SJCRH30 (cell line): Measurements from ENCODE around the gene MGLL. TPM values are rescaled to one million over a fixed set of nuclear protein-coding genes. Genes with fewer than 3 reads are reported as not detected.

Source experiments
- DNase-seq, 2 experiments: peaks; one replicate each; pipeline ENCODE4 v3.0.0-alpha.2; 2015 to 2020
- H3K27ac ChIP-seq: fragments of 250-450 bp; sonication (Bioruptor Pico); 2 replicates; pipeline ENCODE4 v1.5.1; 2020; ENCODE audit warnings: mild to moderate bottlenecking, moderate library complexity
- H3K27me3 ChIP-seq: fragments of 250-450 bp; sonication (Bioruptor Pico); 2 replicates; pipeline ENCODE4 v1.5.1; 2020; ENCODE audit warnings: mild to moderate bottlenecking, moderate library complexity
- H3K36me3 ChIP-seq: fragments of 250-450 bp; sonication (Bioruptor Pico); 2 replicates; pipeline ENCODE4 v1.5.1; 2020; ENCODE audit warnings: mild to moderate bottlenecking, moderate library complexity
- H3K4me1 ChIP-seq: fragments of 250-450 bp; sonication (Bioruptor Pico); 2 replicates; pipeline ENCODE4 v1.5.1; 2020; ENCODE audit warnings: mild to moderate bottlenecking, moderate library complexity
- H3K4me3 ChIP-seq: fragments of 250-450 bp; sonication (Bioruptor Pico); 2 replicates; pipeline ENCODE4 v1.5.1; 2020; ENCODE audit warnings: mild to moderate bottlenecking, moderate library complexity
- H3K9me3 ChIP-seq: fragments of 250-450 bp; sonication (Bioruptor Pico); replicated peaks from 2 replicates; pipeline ENCODE4 v1.5.1; 2020; ENCODE audit warnings: mild to moderate bottlenecking, moderate library complexity
- total RNA-seq: library from RNA; depleted of rRNA; stranded (reverse); fragments of >200 nt; shearing (Covaris generic); gene quantifications from 2 replicates; pipeline ENCODE4 v1.2.3, GENCODE V29; 2014

Gene MGLL
- total RNA-seq, 1 experiment from 2014 or later: 41.7 TPM

GRCh38 chr3:127729556-127730056 is 92.7 kb downstream of the MGLL start:
- H3K27ac ChIP-seq: no peak overlapping the region
- H3K4me1 ChIP-seq: peaks cover 13% of the 10 kb centered on the region
- no peak overlapping the region for H3K4me3 ChIP-seq
- H3K9me3 ChIP-seq: no peaks in the 10 kb centered on the region
- H3K27me3 ChIP-seq: no peaks in the 10 kb centered on the region
- H3K36me3 ChIP-seq: no peaks in the 10 kb centered on the region; the same call in none of the 2 replicates
- DNase-seq: no peak

DNA sequence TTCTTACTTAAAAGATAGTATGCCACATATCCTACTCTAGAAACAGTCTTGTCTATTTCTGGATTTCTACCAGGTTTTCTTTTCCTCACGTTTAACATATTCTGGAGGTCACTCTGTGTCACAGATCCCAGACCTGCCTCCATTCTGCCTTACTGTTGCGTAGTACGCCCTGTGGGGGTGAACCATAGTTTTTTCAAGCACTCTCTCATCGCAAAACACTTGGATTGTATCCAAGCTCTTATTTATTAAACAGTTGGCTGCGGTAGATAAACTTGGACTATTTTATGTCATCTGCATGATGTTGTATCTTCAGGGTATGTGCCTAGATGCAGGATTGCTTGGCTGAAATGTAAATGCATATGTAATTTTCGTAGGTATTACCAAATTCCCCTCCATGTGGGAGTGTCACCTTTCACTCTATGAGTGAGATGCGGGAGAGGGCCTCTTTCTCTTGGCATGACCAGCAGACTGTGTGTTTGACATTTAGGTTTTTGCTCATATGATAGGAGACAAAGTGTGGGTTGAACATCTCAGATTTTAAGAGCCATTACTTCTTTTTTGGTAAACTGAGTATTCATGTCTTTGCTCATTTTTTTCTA is 93.8 kb downstream of the MGLL start:
- H3K4me1 ChIP-seq: peaks cover 8% of the 10 kb centered on the region
- no peak overlapping the region for H3K27ac ChIP-seq

DNA sequence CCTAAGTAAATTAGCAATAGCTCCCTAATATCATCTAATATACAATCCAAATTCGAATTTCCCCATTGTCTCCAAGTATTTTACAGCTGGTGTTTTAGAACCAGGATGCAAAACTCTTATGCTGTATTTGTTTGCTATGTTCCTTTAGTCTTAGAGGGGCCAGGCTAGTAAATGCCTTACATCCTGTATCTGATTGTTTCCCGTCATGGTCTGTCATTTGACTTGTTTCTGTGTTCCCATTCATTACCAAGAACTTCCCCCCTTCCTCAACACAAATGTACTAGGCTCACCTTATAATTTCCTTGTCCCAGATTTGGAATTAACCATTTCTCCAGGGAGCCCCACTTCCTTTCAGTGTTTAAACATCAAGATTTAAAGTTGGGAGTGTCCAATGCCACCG is 95.4 kb downstream of the MGLL start:
- Histone ChIP-seq H3K36me3 (peaks cover 3% of the 10 kb centered on the region), H3K4me1 (peaks cover 18% of the 10 kb centered on the region), H3K9me3 (peaks cover 6% of the 10 kb centered on the region; the same call in 1 of the 2 replicates), H3K27me3 (no peaks in the 10 kb centered on the region), H3K27ac (no peak overlapping the region), H3K4me3 (no peak overlapping the region)
- no peak for DNase-seq

More for the DNA sequence above, 93.8 kb downstream of the MGLL start:
- no peak for DNase-seq
- Histone ChIP-seq H3K4me3 (no peak overlapping the region), H3K9me3 (peaks cover 6% of the 10 kb centered on the region; the same call in 1 of the 2 replicates), H3K27me3 (no peaks in the 10 kb centered on the region), H3K36me3 (no peaks in the 10 kb centered on the region; the same call in none of the 2 replicates)

DNA sequence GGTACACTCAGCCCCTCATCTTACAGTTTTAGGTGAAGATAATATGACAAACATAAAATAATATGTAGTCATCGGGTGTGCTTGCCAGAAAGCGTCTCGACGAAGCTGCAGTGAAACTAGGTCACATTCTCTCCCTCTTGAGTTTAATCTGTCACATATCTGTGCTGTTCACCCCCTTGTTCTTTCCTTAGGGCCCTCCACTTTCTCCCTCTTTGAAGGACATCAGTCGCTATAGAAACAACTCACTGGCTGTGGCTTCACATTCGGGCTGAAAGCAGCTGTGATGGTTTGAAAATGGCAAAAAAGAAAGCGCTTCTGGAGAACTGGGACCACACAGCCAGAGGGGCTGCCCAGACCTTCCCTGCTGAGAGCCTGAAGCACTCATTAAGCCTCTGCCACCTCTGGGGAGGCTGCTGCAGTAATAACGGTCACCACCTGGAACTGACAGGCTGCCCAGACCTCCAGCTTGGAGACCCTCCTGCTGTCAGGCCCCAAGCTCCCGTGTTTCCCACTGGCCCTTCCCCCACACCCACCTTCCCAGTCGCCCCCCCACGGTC is 99.2 kb downstream of the MGLL start:
- DNase-seq: peak; percentile 45 to 66
- Histone ChIP-seq H3K27ac (peak overlapping the region; percentile 31; the same call in 1 of the 2 replicates), H3K36me3 (peaks cover 8% of the 10 kb centered on the region; the same call in 1 of the 2 replicates), H3K4me3 (no peak overlapping the region; the same call in 1 of the 2 replicates), H3K27me3 (no peaks in the 10 kb centered on the region), H3K9me3 (peaks cover 6% of the 10 kb centered on the region; the same call in 1 of the 2 replicates), H3K4me1 (peaks cover 14% of the 10 kb centered on the region)

DNA sequence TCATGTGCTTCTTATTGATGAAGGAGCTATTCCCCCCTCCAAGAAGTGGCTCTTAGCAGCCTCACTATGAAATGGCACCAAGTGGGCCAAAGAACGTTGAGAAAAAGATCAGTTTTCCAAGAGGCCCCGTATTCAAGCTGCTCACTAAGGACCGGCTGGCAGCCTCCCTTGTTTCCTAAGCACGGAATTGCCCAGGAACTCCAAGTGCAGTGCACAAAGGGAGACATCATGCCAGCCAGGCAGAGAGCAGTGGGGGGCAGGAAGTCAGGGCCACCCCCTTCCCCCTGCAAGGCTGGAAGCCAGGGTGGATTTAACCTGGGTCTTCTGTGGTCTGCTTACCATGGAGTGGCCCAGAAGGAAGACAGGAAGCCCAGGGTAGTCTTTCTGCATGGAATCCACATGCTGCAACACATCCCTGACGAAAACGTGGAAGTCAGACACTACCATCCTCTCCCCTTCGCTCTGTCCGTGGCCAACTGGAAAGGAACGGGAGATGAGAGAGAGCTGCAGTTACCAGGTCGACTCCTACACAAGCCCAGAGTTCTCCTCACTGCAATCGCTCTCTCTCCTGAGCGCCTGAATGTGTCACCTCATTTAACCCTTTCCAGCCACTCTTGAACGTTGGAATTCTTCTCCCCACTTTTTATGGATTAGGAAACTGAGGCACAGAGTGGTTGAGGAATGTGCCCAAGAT is 100.1 kb downstream of the MGLL start:
- Histone ChIP-seq H3K36me3 (peaks cover 8% of the 10 kb centered on the region; the same call in 1 of the 2 replicates), H3K4me1 (peaks cover 14% of the 10 kb centered on the region), H3K9me3 (peaks cover 6% of the 10 kb centered on the region; the same call in 1 of the 2 replicates), H3K27ac (no peak overlapping the region), H3K27me3 (no peaks in the 10 kb centered on the region), H3K4me3 (no peak overlapping the region)
- DNase-seq: no peak

DNA sequence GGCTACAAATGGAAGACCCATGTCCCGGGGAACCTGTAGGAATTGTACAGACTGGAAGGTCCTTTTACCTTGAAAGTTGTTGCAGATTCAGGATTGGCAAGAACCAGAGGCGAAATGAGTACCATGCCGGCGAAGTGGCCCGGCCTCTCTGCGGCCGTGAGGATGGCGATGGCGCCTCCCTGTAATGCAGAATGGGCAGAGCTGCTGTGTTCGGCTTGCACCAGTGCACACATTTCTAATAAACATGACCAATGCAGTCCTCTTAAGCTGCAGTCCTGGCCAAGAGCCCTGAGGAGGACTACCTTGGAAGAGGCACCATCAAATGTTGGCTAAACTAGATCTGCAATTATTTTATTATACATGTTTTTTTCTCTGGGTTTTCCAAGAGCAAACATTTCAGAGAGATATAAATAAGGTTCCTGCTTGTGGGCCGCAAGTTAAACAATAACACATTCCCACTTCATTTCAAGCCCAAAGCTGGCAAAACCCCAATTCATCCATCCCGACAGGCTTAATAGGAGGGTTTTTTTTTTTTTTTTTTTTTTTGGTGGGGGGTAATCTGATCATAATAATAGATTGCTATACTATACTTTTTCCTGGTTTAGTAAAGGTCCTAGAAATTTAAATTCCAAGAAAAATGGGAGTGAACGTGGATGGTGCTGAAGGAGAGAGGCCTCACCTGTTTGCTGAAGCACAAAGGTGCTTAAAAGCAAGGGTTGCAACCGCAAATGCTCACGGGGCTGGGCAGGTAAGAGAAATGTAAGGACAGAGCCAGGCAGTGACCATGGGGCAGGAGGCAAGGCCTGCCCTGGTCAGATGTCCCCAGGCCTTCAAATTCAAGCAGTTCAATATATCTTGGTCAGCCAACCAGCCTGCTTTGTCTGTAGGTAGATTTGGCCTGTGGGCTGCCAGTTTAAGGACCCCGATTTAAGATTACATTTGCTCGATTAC is 101.1 kb downstream of the MGLL start:
- H3K27me3 ChIP-seq: no peaks in the 10 kb centered on the region
- H3K9me3 ChIP-seq: peaks cover 6% of the 10 kb centered on the region; the same call in 1 of the 2 replicates
- peaks cover 8% of the 10 kb centered on the region; the same call in 1 of the 2 replicates for H3K36me3 ChIP-seq
- H3K4me3 ChIP-seq: no peak overlapping the region
- H3K27ac ChIP-seq: no peak overlapping the region
- DNase-seq: no peak
- peaks cover 14% of the 10 kb centered on the region for H3K4me1 ChIP-seq

- H3K27me3 ChIP-seq: no peaks in the 10 kb centered on the region
- no peak overlapping the region for H3K27ac ChIP-seq
- H3K9me3 ChIP-seq: peaks cover 6% of the 10 kb centered on the region; the same call in 1 of the 2 replicates
- peaks cover 9% of the 10 kb centered on the region; the same call in 1 of the 2 replicates for H3K36me3 ChIP-seq
- peaks cover 14% of the 10 kb centered on the region for H3K4me1 ChIP-seq
- no peak for DNase-seq
- H3K4me3 ChIP-seq: no peak overlapping the region
Measured at GRCh38 chr3:127720161-127720823, 102.0 kb downstream of the MGLL start.

- H3K36me3 ChIP-seq: peaks cover 10% of the 10 kb centered on the region; the same call in 1 of the 2 replicates
Measured at GRCh38 chr3:127719369-127719768, 102.9 kb downstream of the MGLL start.

DNA sequence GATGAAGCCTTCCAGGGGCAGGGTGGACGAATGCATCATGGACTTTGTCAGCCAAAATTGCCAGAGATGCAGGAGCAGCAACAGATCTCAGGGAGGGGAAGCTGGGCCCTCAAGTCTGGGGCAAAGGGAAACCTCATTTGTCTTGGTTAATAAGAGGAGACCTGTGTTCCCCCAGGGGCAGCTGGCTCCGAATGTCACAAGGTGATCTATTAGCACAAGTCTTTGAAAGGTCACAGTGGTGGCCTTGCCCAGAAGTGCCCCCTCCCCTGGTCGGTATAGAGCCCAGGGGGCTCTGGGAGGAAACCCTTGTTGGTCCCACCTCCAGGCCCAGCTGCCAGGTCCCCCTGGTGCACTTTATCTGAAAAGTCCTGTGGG is 103.4 kb downstream of the MGLL start:
- Histone ChIP-seq H3K4me1 (peaks cover 14% of the 10 kb centered on the region), H3K27me3 (no peaks in the 10 kb centered on the region), H3K27ac (no peak overlapping the region)

More at GRCh38 chr3:127719369-127719768, 102.9 kb downstream of the MGLL start:
- Histone ChIP-seq H3K27me3 (no peaks in the 10 kb centered on the region), H3K4me1 (peaks cover 14% of the 10 kb centered on the region), H3K27ac (no peak overlapping the region), H3K9me3 (peaks cover 5% of the 10 kb centered on the region; the same call in 1 of the 2 replicates), H3K4me3 (no peak overlapping the region)
- DNase-seq: no peak

DNA sequence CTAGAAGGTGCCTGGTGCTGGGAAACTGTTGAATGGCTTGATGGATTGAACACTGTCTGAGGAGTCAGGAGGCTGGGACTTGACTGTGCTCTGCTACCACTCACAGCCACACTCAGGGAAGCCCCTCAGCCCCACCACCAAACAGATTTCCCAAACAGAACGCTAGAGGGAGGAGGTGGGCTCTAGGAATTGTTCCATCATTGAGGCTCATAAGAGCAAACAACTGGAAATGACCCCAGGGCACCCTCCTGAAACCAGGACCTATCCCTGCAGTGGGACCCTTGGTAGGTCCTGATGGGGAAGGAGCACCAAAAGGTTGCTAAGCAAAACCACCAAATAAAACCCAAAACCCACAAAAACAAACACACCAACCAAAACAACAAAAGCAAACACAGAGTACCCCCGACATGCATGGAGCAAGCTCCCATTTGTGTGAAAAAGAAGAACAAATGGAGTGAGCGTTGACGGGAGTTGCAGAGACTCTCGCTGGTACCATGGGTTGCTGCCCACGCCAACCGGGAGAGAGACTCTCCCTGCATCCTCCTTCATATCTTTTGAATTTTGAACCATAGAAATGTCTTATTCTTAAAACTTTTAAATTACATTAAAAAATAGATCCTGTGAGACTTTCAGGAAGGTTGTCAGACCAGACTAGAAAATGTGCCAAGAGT is 103.9 kb downstream of the MGLL start:
- DNase-seq: no peak
- Histone ChIP-seq H3K27ac (no peak overlapping the region), H3K36me3 (peaks cover 10% of the 10 kb centered on the region; the same call in 1 of the 2 replicates), H3K4me3 (no peak overlapping the region), H3K9me3 (no peaks in the 10 kb centered on the region), H3K27me3 (no peaks in the 10 kb centered on the region), H3K4me1 (peaks cover 9% of the 10 kb centered on the region)

More for the DNA sequence above, 103.4 kb downstream of the MGLL start:
- no peak for DNase-seq
- Histone ChIP-seq H3K4me3 (no peak overlapping the region), H3K36me3 (peaks cover 10% of the 10 kb centered on the region; the same call in 1 of the 2 replicates), H3K9me3 (0 out of 2 replicates have a peak, but pooled peaks cover 3% of the 10 kb centered on the region)

GRCh38 chr3:127717357-127718244 is 104.7 kb downstream of the MGLL start:
- H3K4me3 ChIP-seq: no peak overlapping the region
- H3K9me3 ChIP-seq: no peaks in the 10 kb centered on the region
- H3K4me1 ChIP-seq: peaks cover 1% of the 10 kb centered on the region
- H3K27me3 ChIP-seq: no peaks in the 10 kb centered on the region
- H3K36me3 ChIP-seq: peaks cover 10% of the 10 kb centered on the region; the same call in 1 of the 2 replicates
- no peak for DNase-seq
- H3K27ac ChIP-seq: no peak overlapping the region

DNA sequence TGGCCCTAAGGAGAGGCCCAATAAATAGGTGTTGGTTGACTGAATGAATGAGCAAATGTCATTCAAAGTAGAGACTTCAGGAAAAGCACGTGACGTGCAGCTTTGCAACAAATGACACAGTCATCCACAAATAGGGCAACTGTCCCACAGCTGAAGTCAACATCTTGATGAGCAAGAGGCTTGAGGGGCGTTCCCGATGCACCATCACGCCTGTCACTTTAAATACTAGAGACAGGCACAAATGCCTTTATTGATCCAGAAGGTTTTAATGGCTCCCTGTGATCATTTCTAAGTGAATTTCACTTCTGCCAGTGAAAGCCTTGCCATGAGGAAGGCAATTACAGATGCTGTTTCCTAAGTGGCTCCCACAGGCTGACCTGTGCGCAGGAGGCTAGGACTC is 105.9 kb downstream of the MGLL start:
- peaks cover 6% of the 10 kb centered on the region; the same call in 1 of the 2 replicates for H3K36me3 ChIP-seq
- H3K4me1 ChIP-seq: no peaks in the 10 kb centered on the region
- no peaks in the 10 kb centered on the region for H3K27me3 ChIP-seq
- H3K9me3 ChIP-seq: no peaks in the 10 kb centered on the region
- H3K4me3 ChIP-seq: no peak overlapping the region
- H3K27ac ChIP-seq: no peak overlapping the region
- DNase-seq: no peak
